T47D (cell line): ENCODE results near the gene LGALS4.
"Not testable (repeated sequence)": the region's sequence is repeated elsewhere in the genome, so short reads cannot be mapped to it uniquely, and the experiment has no call there.

ENCODE experiments used
- DNase-seq, 2 experiments: peaks; one replicate each; pipeline versions ENCODE4 v3.0.0 to v3.0.0-alpha.2; 2011 to 2012; ENCODE audit warnings: low read depth in 1 of 2, low spot score in 1 of 2
- JUND ChIP-seq: IDR thresholded peaks from 2 replicates; pipeline ENCODE4 v1.6.1; 2012; ENCODE audit warnings: low read depth
- in situ Hi-C: cut with HindIII; loops from 2 replicates; pipeline ENCODE4 v1.10.0; 2016; ENCODE audit warnings: low sequenced_read_pairs, low pct_unique_long_range_greater_than_20kb

The LGALS4 gene

DNA sequence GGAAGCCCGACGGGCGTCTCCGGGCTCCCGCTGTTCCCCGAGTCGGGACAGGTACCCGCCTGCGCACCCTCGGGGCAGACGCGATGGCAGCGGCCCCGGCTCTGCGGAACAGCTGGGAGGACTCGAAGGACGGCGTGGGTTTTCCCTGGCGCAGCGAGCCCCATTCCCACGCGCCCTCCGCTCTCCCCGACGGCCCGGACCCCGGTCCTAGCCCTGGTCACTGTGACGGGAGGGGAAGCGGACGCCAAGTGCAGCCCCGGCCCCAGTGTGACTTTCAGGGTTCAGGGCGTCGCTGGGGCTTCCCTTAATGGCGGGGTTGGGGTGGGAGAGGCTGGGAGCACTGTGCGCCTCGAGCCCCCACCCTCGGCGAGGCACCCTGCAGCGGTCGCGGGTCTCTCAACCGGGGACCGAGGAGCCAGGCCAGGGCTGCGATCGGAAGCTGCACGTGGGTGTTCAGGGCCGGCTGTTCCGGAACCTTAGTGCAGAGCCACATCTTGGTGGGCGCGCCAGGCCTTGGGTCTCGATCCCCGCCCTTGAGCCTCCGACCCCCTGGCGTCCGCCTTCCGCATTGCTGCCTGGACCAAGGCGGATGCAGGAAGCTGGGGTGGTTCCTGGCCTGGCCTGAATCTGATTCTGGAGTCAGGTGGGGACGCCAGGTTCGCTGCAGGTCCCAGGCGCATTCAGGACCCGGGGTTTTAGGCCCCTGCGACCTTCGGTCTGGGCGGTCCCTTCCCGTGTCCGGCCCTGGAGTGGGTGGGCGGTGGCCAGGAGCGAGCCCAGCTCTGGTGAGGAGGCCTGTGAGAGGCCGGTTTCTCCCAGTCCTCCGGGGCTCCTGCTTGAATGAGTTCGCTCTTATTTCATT is 20.3 kb downstream of the LGALS4 start:
- in situ Hi-C loops, result no loop called here
- no peak for DNase-seq
- no peak for TF ChIP-seq JUND

GRCh38 chr19:38791451-38792064 is 21.2 kb downstream of the LGALS4 start:
- in situ Hi-C loops, DNase-seq: not testable (repeated sequence)

GRCh38 chr19:38790507-38791403 is 22.0 kb downstream of the LGALS4 start:
- in situ Hi-C loops, DNase-seq: not testable (repeated sequence)

DNA sequence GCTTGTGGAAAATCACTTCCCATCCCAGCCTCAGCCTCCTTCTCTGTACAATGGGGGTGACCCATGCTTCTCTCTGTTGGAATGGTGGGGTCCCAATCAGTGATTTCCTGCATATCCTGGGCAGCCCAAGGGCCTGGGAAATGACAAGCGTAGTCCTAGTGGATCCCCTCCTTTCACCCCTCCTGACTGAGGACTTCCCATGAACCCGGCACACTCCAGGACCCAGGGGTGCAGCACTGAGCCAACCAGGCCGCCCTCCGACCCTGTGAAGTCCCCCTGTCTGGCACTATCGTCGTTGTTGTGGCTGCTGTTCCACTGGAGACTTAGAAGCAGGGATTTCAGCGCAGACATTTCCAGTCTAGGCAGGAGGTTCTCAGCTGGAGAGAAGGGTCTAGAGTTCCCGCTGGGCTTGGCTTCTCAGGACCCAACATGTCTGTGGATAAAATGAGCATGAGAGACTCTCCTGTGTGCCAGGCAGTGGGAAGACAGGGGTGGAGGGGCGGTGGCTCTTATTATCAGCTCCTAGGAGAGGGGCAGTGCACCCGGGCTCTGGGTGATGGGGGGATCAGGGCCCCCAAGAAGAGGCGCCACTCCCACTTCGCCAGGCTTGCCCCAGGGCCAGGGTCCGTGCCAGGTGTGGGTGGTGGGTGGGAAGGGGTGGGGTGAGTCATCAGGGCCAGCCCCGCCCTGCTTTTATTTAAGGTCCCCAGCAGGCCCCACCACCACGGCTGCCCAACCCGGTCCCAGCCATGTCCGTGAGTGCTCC is 24.1 kb downstream of the LGALS4 start, which contains the start of gene LGALS7B:
Gene LGALS7B, plus strand, starts transcription at position 723 of the 766 bp plus-strand sequence. Its CDS starts 27 bp downstream, at position 750.
- in situ Hi-C loops, result no loop called here
- no peak for TF ChIP-seq JUND
- no peak for DNase-seq

DNA sequence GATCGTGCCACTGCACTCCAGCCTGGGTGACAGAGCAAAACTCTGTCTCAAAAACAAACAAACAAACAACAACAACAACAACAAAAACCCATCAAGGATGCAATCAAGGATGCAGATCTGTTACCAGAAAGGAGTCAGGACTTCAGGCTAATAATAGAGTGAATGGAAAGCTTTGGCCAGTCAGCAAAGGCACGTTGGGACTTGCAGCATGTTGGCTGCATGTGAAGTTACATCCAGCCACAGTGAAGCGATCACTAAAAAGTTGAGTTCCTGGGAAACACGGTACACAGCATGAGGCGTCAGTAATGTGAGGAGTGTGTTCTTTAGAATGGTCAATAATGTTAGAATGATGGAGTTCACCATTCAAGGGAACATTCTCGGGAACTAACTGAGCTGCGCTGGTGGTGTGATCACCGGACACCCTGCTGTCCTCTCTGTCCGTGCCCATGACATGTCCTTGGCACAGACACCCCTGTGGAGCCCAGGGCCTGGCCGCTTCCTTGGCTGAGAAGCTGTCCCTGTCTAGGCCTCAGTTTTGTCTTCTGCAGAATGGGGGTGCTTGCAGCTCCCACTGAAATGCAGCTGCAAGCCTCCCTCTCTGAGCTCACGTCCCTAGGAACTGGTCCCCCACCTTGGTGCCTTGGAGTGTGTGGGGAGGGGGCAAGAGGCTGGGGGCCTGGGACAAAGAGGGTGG is 26.0 kb downstream of the LGALS4 start:
- no peak for DNase-seq
- no peak for TF ChIP-seq JUND
- in situ Hi-C loops, result no loop called here

DNA sequence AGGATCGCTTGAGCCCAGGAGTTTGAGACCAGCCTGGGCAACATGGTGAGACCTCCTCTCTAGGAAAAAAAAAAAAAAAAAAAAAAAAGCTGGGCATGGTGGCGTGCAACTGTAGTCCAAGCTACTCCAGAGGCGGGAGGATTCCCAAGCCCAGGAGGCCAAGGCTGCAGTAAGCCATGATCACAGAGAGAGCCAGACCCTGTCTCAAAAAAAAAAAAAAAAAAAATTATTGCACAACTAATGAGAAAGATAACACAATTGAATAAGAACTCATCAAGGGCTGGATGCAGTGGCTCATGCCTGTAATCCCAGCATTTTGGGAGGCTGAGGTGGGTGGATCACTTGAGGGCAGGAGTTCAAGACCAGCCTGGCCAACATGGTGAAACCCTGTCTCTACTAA is 26.7 kb downstream of the LGALS4 start:
- DNase-seq, in situ Hi-C loops: not testable (repeated sequence)

GRCh38 chr19:38785187-38785699 is 27.5 kb downstream of the LGALS4 start:
- TF ChIP-seq JUND, result no peak
- in situ Hi-C loops, result no loop called here
- DNase-seq, result no peak

- DNase-seq, result no peak
- no peak for TF ChIP-seq JUND
- in situ Hi-C loops, result no loop called here
Measured at GRCh38 chr19:38784224-38784623, 28.5 kb downstream of the LGALS4 start.

- in situ Hi-C loops, DNase-seq: not testable (repeated sequence)
Measured at GRCh38 chr19:38782212-38782611, 30.5 kb downstream of the LGALS4 start.

DNA sequence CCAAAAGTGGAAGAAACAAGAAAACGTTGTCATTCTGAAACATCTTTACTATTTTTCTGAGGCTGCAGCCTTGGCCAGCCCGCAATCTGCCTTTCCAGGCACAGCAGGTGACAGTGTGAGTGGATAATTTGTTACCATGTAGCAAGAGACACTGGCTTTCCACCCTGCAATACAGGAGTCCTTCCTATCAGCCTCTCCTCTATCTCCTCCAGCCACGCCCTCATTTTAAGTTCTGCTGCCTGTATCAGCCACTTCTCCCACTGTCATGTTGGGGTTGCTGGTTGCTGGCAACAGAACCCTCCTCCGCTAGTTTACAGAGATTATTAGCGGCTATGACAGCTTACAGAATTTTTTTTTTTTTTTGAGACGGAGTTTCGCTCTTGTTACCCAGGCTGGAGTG is 31.7 kb downstream of the LGALS4 start:
- in situ Hi-C loops, result no loop called here
- TF ChIP-seq JUND, result no peak
- no peak for DNase-seq

- TF ChIP-seq JUND, result no peak
- DNase-seq, result no peak
- in situ Hi-C loops, result no loop called here
Measured at GRCh38 chr19:38780443-38780842, 32.3 kb downstream of the LGALS4 start.

DNA sequence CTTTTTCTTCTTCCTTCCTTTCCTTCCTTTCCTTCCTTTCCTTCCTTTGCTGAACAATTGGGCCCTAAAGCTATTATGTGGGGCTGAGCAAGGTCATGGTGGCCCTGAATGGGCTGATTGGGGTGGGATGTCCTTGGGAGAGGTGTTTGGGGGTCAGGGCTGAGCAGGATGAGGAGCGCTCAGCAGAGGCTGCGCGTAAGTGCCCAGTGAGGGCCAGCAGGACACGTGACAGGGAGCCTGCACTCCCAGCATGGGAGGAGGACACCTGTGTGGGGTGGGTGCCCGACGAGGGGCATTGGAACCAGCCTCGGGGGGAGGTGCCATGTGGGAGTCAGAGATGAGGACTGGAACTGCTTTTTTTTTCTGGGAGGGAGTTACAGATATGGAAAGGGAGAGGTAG is 34.0 kb downstream of the LGALS4 start:
- no peak for TF ChIP-seq JUND
- in situ Hi-C loops, result no loop called here
- no peak for DNase-seq
